GM11168 (cell line): Measurements from ENCODE around the gene PAPLN.

Experiments
- in situ Hi-C: fragments of 300-500 bp; cut with MboI; formaldehyde crosslinking; loops from one replicate; pipeline ENCODE4 v1.12.0; 2022; ENCODE audit warnings: low sequenced_read_pairs; ENCODE audit not compliant: unreplicated experiment

Gene PAPLN

DNA sequence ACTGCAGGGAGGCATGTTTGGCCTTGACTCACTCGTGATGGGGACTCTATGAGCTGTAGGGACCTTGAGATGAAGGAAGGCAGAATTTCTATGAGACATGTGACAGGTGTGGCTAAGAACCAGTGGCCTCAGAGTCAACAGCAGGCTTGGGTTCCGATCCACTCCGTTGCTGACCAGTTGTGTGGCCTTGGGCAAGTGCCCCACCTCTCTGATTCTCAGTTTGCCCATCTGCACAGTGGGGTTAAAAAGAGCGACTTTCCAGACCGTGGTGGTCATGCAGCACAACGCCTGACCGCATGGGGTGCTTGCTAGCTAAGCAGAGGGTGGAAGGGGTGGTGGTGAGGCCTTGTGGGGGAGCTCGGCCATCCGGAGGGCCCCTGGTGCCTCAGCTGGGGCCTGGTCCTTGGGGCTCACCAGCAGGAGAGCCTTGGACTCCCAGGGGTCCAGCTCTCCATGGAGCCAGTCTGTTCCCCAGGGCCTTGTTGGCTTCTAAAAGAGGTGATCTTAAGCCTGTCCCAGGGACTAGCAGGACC, 18.5 kb downstream of the PAPLN start:
- in situ Hi-C loops, result no loop called here

DNA sequence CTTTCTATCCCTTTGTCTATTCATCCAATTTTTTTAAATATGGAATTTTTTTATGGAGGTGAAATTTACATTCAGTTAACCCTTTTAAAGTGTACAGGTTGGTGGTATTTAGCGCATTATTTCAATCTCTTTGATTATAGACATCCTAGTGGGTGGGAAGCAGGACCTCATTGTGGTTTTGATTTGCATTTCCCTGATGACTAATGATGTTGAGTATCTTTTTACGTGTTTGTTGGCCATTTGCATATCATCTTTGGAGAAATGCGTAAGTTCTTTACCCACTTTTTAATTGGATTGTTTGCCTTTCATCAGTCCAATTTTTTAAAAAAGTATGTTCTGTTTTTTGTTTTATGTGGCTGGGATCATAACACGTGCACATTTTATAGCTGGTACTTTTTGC, 20.8 kb downstream of the PAPLN start:
- in situ Hi-C loops, result no loop called here

DNA sequence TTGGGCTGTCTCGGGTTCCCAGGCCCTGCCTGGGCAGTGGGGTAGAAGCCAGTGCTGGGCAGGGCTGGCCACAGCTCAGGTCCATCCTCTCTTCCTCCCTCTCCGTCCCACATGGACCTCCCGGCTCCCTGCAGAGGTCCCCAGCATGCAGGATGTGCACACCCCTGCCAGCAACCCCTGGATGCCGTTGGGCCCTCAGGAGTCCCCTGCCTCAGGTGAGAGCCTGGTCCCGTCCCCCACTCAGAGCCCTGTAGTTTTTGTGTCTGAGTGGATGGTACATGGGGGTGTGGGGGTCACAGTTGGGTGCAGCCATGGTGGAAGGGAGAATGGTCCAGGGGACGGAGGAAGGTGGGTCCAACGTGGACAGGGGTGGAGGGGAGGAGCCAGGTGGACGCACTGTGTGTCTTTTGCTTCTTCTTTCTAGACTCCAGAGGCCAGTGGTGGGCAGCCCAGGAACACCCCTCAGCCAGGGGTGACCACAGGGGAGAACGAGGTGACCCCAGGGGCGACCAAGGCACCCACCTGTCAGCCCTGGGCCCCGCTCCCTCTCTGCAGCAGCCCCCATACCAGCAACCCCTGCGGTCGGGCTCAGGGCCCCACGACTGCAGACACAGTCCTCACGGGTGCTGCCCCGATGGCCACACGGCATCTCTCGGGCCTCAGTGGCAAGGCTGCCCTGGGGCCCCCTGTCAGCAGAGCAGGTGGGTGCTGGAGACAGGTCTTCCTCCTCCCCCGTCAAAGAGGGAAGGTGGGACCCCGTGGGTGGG, 21.7 kb downstream of the PAPLN start:
- in situ Hi-C loops, result no loop called here

DNA sequence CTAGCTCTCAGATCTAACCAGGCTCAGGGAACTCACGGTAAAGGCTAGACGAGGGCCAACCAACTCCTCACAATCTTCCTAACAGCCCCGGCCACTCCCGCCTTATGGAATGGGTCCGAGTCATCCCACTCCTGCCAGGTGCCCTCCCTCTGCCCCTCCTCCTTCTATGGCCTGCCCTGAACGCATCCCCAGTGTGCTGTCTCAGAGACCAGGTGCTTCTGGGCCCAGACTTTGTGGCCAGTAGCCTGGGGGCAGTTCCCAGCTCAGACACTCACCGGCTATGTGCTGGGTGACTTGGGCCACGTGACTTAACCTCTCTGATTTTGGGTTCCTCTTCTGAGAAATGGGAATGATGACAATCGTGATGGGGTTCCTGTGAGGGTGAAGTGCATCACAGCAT, 22.5 kb downstream of the PAPLN start:
- in situ Hi-C loops, result no loop called here

DNA sequence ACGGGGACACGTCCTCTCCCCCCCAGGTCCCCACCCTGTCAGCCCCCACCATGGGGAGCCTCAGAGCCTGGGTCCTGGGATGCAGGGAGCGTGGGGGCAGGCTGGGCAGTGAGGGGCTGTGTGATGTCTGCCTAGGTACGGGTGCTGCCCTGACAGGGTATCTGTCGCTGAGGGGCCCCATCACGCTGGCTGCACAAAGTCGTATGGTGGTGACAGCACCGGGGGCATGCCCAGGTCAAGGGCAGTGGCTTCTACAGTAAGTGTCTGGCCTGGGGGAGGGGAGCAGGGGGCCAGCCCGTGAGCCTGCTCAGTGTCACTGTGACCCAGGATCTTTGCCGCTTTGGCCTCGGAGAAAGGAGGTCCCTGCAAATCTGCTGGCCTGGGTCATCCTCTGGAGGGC, 23.3 kb downstream of the PAPLN start:
- in situ Hi-C loops, result no loop called here

DNA sequence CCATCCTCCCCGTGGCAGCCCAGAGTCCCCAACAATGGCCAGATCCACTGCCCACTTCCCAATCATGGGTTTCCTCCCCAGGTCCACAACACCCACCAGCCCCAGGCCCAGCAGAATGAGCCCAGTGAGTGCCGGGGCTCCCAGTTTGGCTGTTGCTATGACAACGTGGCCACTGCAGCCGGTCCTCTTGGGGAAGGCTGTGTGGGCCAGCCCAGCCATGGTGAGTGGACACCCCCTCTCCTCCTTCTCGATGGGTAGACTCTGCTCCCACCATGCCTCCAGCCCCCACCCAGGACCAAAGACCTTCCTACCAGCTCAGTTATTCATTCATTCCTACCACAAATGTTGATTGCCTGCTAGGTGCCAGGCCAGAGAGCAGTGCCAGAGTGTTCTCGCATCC, 23.8 kb downstream of the PAPLN start:
- in situ Hi-C loops, result no loop called here

DNA sequence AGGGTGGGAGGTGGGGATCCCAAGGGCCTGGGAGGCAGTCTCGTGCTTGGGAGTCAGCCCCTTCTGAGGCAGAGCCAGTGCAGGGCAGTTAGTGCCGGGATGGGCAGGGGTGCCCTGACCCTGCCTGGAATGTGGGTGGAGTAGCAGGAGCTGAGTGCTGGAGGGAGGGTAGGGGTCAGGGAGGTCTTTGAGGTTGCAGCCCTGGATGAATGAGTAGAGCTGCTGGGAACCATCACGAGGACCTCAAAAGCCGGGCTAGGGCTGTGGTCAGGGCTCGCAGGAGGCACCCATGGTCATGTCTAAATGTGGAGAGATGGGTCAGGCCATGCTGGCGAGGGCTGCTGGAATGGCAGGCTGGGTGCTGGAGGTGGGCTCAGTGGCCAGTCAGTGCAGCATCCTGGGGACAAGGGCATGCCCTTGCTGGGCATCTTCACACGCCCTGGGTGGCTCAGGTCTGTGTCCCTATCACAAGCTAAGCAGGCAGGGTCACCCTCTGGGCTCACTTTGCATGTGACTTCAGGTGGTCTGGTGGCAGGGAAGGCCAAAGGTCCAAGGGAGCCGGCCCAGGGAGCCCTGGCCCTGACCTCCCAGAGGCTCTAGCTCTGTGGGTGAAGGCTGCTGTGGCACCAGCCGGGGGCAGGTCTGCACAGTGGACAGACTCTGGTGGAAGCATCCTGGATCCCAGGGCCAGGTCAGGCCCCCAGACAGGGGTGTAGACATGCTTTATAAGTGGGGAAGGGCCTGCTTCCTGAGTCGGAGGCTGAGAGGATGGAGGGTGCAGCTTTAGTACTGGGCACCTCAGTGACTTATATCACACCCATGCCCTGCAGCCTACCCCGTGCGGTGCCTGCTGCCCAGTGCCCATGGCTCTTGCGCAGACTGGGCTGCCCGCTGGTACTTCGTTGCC, 24.5 kb downstream of the PAPLN start:
- in situ Hi-C loops, result no loop called here

DNA sequence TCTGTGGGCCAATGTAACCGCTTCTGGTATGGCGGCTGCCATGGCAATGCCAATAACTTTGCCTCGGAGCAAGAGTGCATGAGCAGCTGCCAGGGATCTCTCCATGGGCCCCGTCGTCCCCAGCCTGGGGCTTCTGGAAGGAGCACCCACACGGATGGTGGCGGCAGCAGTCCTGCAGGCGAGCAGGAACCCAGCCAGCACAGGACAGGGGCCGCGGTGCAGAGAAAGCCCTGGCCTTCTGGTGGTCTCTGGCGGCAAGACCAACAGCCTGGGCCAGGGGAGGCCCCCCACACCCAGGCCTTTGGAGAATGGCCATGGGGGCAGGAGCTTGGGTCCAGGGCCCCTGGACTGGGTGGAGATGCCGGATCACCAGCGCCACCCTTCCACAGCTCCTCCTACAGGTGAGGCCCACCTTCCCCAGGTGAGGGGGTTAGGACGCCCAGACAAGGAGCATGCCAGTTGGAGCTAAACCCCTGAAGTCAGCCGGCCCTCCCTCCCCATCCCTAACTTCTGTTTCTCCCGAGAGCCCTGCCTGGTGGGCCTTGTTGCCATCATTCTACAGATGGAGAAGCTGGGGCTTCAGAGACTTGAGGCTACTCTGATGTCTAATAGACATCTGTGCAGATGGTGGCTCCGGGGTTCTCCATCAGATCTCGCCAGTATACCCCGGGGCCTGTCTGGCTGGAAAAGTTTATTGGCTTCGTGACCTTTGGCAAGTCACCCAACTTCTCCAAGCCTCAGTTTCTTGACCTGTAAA, 25.3 kb downstream of the PAPLN start:
- in situ Hi-C loops, result no loop called here

DNA sequence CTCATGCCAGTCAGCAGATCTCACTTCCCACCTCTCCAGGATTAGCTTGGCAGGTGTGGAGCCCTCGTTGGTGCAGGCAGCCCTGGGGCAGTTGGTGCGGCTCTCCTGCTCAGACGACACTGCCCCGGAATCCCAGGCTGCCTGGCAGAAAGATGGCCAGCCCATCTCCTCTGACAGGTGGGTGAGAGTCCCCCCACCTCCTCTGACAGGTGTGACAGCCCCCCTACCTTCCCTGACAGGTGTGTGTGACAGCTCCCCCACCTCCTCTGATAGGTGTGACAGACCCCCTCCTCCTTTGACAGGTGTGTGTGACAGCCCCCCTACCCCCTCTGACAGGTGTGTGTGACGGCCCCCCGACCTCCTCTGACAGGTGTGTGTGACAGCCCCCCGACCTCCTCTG, 26.3 kb downstream of the PAPLN start:
- in situ Hi-C loops, result no loop called here

DNA sequence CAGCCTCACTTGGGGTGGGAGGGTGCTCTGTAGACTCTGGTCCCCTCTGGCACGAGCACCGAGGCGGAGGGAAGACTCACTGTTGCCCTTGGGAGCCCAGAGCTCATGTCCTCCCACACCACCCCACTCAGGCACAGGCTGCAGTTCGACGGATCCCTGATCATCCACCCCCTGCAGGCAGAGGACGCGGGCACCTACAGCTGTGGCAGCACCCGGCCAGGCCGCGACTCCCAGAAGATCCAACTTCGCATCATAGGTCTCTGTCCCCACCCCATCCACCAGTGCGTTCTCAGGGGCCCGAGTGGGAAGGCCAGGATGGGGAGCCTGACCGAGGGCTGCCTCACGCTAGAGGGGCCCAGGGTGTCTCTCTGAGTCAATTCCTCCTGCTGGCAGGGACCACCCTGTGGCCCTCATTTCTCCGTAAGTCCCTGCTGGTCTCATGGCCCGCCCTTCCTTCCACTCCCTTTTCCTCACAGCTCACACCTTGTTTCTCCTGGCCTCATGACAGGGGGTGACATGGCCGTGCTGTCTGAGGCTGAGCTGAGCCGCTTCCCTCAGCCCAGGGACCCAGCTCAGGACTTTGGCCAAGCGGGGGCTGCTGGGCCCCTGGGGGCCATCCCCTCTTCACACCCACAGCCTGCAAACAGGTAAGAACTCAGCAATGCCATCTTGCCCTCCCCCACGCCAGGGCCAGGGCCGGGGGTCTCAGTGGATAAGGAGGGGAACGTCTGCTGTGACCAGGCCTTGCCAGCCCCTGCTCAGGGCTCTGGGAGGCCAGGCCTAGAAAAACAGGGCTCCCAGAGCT, 27.0 kb downstream of the PAPLN start:
- in situ Hi-C loops, result no loop called here

DNA sequence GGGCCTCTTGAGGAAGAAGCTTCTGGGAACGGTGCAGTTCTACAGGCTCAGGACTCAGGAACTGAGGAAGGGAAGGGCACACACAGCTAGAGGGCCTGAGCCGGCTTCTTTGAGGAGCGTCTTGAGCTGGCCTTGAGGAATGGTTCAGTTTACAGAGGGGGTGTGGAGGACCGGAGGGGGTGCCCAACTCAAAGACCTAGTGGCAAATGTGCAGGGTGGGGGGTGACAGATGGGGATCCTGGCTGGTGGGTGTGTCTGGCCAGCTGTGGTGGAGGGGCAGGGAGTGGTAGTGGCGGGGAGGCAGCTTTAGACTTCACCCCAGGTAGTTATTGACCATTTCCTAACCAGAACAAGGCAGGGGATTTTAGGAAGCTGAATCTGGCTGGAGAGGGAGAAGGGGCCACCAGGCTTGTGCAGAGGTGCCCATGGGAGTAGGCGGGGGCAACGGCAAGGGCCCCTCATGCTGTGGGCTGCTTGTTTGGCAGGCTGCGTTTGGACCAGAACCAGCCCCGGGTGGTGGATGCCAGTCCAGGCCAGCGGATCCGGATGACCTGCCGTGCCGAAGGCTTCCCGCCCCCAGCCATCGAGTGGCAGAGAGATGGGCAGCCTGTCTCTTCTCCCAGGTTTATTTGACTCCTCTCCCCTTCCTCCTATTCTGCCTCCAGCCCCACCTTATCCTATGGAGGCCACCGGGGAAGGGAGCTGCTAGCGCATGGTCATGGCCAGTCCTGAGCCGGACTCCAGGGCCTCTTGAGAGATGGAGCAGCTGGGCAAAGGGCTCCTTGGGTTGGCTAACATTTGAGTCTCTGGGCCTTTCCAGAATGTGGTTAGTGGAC, 27.8 kb downstream of the PAPLN start:
- in situ Hi-C loops, result no loop called here

DNA sequence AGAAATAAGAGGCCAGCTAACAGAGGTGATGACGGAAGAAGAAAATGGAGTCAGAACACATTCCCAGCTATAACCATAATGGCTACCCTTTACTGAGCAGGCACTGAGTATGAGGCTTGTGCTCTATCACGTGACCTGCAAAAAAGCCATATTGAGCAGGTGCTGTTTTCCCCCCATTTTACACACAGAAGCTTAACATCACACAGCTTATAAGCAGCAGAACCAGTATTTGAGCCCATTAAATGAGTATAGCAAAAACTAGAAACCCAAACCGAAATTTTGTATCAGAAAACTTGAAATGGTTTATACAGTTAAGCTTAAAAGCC, 28.4 kb downstream of the PAPLN start:
- in situ Hi-C loops, result no loop called here

DNA sequence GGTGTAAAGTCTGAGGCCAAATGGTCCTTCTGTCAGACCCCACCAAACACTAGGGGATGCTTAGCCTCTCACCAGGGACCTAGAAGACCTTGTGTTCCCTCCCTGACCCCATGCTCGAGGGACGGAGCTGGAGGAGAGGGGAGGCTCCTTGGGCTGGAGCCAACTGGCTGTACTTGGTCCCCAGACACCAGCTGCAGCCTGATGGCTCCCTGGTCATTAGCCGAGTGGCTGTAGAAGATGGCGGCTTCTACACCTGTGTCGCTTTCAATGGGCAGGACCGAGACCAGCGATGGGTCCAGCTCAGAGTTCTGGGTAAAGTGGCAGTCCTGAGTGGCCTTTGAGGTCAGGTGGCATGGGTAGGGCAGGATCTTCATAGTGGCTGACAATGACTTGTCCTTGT, 29.0 kb downstream of the PAPLN start:
- in situ Hi-C loops, result no loop called here

DNA sequence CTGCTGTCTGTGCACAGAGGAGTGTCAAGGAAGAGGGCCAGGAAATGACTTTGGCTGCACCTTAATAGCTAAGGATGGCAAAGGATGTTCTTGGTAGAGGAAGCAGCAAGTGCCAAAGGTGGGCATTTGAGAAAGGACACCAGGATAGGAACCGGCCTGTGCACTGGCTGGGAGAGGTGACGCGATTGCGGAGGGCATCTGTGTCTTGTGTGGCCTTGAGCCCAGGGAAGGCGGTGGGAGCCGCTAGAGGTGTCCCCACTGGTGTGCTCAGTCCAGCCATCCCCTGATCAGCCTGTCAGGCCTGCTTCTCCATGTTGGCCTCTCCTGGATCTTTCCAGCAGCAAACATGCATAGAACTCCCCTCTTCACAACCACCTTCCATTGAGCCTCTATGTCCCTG, 30.2 kb downstream of the PAPLN start:
- in situ Hi-C loops, result no loop called here

DNA sequence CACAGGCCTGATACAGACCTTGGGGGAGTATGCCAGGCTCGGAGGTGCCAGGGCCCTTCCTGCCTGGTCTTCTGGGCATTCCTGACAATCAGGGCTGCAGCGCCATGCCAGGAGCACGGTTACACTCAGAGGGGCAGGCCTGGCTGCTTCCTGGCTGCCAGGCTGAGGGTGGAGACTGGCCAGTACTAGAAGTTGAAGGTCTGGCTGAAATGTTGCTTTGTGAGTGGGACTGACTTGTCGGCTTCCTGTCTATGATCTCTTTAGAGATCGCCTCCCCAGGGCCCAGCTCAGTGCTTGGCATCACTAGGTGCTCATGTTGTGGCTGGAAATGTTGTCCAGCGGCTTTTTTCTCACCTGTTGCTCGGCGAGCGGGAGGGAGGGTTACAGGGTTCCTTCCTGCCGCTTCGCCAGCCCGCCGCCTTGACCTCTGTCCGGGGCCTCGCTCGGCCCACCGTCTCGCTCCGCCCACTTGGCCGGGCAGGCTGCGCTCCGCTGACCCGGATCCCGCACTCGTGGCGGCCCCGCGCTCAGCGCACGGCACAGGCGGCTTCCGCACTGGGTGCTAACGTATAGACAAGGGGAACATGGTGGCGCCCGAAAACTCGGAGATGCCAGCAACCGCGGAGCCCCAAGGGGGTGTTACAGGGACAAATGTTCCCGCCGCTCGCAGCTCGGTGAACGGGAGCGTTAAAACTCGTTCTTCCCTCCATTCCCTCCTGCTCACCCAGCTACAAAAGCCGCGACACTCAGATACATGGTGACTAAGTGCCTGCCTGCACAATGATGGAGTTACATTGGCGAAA, 32.6 kb downstream of the PAPLN start:
- in situ Hi-C loops, result no loop called here

DNA sequence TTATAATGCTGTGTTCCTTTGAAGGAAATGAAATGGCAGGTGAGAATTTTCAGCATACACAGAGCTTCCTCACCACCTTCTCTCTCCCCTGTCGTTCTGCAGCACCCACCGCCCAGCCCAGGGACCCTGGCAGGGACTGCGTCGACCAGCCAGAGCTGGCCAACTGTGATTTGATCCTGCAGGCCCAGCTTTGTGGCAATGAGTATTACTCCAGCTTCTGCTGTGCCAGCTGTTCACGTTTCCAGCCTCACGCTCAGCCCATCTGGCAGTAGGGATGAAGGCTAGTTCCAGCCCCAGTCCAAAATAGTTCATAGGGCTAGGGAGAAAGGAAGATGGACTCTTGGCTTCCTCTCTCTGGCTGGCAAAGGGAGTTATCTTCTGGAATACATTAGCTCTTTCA, 35.1 kb downstream of the PAPLN start:
- in situ Hi-C loops, result no loop called here

DNA sequence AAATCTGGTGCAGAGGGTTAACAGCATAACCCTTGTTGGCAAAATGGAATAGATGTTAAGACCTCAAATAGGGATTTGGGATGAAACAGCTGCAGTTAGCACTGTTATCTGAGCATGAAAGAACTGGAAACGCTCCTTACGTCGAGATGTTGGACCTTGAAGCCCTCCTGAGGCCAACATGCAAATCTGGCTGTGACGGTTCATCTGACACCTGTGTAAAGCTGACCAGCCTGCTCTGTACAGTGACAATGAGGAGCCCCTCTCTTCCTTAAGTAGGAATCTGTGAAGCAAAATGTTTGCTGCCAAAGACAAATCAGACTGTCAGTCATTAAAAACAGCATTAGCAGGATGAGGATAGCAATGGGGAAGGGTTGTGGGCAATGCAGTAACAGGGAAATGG, 36.5 kb downstream of the PAPLN start:
- in situ Hi-C loops, result no loop called here

DNA sequence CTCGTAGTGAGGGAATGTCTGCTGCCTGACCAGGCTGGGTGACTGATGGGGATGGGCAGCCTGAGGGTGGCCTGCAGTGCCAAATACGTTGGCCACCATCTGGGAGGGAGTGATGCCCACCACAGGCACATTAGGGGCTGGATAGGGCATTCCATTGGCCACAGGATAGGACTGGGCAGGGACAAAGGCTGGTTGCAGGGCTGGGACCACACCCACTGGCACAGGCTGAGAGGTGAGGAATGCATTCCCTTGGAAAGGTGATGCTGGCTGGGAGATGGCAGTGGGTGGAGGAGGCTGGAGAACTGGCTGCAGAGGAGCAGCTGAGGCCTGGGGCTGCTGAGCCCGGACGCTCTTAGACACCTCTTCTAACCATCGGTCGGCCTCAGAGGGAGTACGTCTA, 39.5 kb downstream of the PAPLN start:
- in situ Hi-C loops, result no loop called here
